HG03342 (cell line): ENCODE data around the gene SBK3.
"Not testable (repeated sequence)": the region's sequence is repeated elsewhere in the genome, so short reads cannot be mapped to it uniquely, and the experiment has no call there.

Experiments used
- ATAC-seq: cut with Tn5 transposase; IDR thresholded peaks from one replicate; pipeline ENCODE4 v1.9.1; 2021; ENCODE audit warnings: mild to moderate bottlenecking, moderate library complexity; ENCODE audit not compliant: unreplicated experiment

Gene SBK3

DNA sequence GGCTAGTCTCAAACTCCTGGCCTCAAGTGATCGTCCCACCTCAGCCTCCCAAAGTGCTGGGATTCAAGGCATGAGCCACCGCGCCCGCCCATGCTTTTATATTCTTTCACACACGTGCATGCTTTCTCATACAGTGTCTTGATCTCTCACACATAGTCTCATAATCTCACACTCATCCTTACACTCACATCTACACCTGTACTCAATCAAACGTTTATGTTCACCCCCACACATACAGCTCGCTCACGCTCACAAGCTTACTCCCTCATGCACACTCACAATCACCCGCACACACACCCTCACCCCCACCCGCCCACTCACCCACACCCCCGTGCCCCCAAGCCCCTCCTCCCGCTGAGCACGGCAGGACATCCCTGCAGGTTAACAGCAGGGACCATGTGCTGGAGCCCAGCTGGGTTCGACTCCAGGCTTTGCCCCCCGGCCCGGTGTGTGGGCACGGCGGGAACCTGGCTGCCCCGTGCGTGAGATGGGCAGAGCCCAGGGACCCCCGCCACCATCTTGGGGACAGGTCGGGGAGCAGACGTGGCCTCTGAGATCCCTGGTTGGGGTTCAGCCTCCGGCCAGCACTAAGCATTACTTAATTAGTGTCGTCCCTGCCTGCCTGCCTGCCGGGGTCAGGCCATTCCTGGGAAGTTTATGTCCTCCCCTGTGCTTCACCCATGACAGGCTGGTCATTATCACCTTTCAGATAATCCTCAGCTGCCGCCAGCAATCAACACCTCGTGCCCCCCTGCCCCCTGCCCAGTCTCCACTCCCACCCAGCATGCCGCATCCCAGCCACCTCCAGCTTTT lies 19.8 kb downstream of the SBK3 start:
- ATAC-seq: no peak

GRCh38 chr19:55520691-55521292 lies 24.6 kb downstream of the SBK3 start:
- ATAC-seq: no peak

DNA sequence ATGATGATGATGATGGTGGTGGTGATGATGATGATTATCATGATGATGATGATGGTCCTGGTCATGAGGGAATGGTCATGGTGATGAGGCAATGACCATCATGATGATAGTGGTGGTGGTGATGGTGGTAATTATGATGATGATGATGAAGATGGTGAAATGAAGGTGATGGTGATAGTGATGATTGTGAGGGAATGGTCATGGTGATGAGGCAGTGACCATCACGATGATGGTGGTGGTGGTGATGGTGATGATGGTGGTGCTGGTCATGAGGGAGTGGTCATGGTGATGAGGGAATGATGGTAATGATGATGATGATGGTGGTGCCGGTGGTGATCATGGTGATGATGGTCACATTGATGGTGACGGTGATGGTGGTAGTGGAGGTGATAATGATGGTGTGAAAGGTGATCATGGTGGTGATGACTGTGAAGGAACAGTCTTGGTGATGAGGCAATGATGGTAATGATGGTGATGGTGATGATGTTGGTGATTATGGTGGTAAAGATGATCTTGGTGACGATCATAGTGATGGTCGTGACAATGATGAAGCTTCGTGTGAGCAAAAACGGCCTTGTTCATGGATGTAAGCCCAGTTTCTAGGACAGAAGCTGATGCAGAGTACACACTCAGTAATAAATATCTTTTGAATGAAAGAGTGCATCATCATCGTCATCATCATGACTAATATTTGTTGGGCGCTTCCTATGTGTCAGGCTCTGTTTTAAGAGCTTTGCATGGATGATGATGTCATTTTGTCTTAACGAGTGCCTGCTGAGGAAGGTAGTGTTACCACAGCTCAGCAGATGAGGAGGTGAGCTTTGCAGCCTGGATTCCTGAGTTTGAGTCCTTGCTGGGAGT lies 25.7 kb downstream of the SBK3 start:
- ATAC-seq: no peak

- ATAC-seq: peak; percentile 97
Observed at GRCh38 chr19:55516878-55517620, 28.3 kb downstream of the SBK3 start.

GRCh38 chr19:55508120-55508519 lies 37.2 kb downstream of the SBK3 start:
- no peak for ATAC-seq

DNA sequence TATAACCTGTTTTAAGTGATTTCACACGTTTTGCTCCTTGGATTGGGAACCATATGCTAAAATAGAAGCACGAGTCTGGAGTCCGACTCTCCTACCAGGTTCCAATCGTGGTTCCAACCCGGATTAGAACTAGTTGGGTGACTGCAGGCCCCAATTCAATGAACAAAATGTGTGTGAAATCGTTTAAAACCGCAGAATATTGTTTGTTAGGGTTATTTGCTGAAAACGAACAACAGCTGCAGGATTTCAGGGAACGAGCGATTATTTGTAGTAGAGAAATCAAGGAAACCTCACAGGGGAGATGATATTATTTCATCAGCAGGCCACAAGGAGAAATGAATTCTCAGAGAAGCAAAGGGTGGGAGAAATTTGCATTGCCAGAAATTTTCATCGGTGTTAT lies 40.4 kb downstream of the SBK3 start:
- ATAC-seq: no peak

- ATAC-seq: no peak
Observed at GRCh38 chr19:55504252-55504603, 41.1 kb downstream of the SBK3 start.

GRCh38 chr19:55503502-55504251 lies 41.7 kb downstream of the SBK3 start:
- ATAC-seq: peak; percentile 88

DNA sequence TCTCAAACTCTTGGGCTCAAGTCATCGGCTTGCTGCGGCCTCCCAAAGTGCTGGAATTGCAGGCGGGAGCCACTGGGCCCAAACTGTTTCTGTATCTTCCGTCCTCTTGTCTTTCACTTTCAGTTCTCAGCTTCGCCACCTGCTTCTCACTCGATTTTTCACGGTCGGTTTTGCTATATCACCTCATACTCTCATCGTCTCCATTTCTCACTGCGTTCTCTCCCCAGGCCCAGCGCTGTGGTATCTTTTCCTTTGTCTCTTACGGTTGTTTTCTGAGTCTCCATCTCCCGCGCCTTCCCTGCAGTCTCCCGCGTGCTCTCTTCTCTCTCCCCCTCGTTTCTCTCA lies 42.2 kb downstream of the SBK3 start:
- no peak for ATAC-seq

GRCh38 chr19:55502197-55502952 lies 43.0 kb downstream of the SBK3 start:
- no peak for ATAC-seq

DNA sequence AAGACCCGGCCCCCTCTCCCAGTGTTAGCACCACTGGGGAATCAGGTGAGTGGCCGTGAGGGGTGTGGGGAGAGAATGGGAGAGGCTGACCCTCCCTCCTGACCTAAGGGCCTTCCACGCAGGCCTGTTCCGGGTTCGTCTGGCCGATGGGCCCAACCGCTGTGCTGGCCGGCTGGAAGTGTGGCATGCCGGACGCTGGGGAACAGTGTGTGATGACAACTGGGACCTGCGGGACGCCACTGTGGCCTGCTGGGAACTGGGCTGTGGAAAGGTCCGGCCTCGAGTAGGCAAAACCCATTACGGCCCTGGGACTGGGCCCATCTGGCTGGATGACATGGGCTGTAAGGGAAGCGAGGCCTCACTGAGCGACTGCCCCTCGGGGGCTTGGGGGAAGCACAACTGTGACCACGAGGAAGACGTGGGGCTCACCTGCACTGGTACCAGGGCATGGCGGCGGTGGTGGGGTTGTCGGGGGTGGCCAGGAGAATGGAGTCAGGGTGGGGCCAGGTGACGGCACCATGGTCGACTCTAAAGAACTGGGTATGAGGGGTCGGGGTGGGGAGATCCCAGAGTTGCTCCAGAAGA lies 44.9 kb downstream of the SBK3 start:
- no peak for ATAC-seq

DNA sequence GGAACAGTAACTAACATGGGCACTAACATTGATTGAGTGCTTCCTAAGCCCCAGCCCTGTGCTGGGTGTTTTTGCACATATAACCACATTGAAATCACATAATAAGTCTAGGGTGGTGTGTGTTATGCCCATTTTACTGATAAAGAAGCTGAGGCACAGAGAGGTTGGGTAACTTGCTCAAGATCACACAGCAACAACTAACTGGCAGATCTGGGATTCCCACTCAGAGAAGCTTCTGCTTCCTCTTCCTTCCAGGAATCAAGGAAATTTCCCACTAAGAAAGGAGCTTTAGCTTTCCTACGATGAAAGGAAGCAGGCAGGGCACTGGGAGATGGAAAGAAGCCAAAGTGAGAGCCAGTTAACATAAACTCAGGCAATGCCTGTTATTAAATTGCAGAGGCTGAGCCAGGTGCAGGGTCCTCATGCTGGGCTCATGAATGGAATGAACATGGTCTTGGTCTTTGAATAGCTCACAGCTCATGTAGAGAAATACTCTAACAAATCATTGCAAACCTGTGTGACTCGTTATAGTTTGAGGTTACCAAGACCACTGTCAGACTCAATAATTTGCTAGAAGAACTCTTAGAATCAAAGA lies 47.0 kb downstream of the SBK3 start:
- no peak for ATAC-seq

DNA sequence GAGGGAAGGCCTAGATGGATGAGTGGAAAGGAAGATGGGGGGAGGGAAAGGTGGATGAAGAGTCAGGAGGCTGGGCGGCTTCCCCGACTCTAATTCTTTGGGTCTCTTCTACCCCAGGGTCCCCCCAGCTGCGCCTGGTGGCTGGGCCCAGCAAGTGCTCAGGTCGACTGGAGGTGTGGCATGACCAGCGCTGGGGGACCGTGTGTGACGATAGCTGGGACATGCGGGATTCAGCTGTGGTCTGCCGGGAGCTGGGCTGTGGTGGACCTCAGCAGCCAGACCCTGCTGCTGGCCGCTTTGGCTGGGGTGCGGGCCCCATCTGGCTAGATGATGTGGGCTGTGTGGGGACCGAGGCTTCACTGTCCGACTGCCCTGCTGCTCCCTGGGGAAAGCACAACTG lies 47.6 kb downstream of the SBK3 start:
- ATAC-seq: no peak

- not testable (repeated sequence) for ATAC-seq
Observed at GRCh38 chr19:55496820-55497219, 48.5 kb downstream of the SBK3 start.

DNA sequence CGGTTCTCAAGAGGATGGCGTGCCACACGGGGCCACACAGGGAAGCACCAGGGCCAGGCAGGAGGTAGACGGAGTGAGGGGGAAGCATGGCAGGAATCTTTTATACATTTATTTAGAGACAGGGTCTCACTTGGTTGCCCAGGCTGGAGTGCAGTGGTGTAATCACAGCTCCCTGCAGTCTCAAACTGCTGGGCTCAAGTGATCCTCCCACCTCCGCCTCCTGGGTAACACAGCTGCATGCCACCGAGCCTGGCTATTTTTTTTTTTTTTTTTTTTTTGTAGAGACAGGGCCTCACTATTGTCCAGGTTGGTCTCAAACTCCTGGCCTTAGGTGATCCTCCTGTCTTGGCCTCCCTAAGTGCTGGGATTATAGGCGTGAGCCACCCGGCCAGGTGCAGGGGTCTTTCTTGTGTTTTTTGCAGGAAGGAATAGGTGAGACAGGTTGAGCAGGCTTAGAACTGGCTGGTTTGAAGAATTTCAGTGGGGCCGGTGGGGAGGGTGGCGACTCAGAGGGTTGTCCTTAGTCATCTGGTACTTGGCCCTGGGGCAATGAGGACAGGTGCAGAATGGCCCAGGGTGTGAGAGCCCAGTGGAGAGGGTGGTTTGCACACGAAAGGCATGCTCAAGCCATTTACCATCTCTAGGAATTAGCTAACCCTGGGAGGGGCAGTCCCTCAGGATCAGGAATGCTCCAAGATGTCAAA lies 49.5 kb downstream of the SBK3 start:
- ATAC-seq: no peak

DNA sequence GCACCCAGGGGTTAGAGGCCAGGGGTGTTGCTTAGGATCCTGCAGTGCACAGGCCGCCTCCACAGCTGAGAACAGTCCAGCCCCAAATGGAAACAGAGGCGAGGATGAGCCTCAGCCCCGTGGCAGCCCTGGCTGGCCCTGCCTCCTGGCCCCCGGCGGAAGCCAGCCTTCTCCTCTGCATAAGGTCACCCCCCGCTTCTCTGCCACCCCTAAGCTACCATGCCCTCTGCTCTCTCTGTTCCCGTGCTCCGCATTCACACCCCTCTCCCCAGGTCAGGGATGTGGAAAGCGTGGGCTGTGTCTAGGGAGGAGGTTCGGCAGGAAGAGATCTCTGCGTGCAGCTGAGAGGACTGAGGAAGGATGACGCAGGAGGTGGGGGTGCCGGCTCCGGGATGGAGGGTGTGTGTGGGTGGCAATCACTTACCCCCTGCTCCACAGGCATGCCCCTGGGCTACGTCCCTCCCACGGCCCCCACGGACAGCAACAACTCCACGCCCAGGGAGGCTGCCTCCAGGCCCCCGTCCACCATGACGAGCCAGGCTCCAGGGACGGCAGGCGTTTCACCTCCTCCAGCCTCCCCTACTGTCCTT lies 51.1 kb downstream of the SBK3 start:
- ATAC-seq: no peak

DNA sequence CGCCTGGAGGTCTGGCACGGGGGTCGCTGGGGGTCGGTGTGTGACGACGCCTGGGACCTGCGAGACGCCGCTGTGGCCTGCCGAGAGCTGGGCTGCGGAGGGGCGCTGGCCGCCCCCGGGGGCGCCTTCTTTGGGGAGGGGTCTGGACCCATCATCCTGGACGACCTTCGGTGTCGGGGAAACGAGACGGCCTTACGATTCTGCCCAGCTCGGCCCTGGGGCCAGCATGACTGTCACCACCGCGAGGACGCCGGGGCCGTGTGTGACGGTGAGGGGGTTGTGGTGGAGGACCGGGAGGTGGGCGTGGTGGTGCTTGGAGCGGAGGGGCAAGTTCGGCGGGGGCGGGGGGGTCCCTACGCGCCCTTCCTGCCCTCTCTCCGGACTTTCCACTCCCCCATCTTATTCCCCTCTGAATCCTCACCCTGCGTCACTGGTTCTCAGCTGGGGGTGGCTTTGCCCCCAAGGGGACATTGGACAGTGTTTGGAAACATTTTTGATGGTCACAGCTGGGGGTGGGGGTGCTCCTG lies 51.6 kb downstream of the SBK3 start:
- no peak for ATAC-seq
